Cerebellar cortex (tissue), 1 donor: ENCODE results near the gene CCNE1.

Experiments used
- DNase-seq: peaks from one replicate; pipeline ENCODE4 v3.0.0-alpha.2; 2015; ENCODE audit warnings: low spot score

CCNE1 gene

DNA sequence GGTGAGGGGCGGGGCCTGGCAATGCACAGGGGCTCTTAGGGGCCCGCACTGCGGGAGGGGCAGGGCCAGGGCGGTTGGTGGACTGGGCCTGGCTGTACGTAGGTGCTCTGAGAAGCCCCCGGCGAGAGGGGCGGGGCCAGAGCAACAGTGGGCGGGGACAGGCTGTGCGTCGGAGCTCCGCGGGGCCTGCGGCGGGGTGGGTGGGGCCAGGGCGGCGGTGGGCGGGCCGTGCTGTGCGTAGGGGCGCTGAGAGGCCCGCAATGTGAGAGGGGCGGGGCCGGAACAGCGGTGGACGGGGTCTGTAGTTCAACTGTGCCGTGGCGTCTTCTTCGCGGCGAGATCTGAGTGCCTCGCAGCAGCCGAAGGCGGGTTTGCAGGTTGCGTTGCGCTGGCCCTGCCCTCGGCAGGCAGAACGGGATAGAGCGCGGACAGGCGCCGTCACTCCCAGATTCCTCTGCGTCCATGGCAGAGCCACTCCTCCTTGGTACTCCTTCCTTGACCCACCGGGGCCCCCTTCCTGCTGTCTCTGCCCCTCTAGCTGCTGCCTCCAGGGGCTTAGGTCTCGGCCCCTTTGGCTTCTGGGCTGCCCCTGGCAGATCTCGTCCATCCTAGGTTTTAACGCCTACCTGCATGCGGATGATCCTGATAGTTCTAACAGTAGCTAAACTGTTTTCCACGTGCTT lies 33.2 kb downstream of the CCNE1 start:
- DNase-seq: peak; percentile 90

DNA sequence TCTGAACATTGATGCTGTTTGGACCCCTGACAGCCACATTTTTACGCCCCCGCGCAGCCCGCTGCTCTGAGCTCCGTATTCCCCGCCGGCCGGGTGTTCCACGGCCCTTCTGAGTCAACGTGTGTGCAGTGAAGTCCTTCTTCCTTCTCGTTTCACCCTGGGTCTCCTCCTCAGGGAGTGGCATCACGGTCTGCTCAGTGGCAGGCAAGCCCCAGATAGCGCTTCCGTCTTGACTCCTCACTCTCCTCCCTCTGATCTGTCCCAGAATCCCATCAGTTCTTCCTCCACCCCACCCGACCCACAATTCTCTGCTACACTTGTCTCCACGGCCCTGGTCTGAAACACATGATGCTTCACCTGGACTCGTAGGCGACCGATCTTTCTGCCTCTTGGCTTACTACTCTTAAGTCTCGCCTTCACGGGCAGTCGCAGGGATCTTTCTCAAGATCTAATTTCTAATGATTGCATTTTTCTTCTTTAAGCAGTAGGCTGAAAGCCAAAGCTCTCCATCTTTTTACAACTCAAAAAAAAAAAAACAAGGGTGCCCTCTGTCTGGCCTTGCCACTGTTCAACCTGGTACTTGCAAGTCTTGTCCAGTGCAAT lies 33.9 kb downstream of the CCNE1 start:
- peak; percentile 80 for DNase-seq

DNA sequence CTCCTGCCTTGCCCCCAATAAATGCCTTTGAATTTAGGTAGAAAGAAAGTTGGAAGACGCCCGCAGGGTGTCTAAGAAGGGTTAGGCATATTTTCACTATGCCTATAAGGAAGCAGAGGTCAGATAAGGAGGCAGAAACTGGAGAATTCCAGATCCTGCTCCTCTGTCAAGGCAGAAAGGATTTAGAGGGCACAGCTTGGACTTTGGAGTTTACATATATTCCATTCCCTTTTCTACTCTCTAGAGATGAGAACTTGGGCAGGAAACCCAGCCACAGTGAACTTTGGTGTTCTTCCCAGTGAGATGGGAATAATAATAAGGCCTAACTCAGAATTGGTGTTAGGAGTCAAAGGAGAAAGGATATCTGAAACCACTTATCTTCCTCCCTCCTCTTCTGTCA lies 37.4 kb downstream of the CCNE1 start:
- no peak for DNase-seq

DNA sequence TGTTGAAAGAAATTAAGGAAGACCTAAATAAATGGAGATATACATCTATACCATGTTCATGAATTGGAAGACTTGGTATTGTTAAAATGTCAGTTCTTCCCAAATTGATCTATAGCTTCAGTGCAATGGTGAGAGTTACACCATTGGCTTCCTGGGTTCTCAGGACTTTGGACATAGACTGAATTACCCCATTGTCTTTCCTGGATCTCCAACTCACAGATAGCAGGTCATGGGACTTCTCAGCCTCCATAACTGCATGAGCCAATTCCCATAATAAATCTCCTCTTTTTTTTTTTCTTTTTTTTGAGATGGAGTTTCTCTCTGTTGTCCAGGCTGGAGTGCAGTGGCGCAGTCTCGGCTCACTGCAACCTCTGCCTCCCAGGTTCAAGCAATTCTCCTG lies 38.7 kb downstream of the CCNE1 start:
- no peak for DNase-seq

DNA sequence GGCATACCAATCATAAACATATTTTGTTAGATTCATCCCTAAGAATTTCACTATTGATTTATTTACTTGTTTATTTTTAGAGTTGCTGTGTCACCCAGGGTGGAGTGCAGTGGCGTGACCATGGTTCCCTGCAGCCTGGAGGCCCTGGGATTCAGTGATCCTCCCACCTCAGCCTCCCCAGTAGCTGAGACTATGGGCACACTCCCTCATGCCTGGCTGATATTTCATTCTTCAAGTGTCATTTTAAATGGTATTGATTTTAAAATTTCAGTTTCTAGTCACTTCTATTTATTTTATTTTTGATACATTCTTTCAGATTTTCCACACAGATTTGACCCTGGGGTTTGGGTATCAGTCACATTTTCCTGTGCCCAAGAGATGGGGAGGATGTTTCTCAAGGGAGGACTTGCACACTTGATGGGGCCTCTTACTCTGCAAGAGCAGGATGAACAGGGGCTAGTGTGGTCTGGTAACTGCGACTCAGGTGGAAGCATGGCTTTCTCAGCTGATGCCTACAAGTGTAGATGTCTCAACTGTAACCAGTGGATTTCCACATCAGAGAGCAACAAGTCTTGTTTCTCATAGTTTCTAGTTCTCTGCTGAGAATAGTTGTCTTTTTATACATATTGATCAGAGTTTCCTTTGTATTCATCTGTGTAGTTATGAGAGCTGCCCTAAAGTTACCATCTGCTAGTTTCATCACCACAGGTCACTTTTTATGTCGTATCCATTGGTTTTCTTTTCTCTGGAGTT lies 40.2 kb downstream of the CCNE1 start:
- DNase-seq: no peak

DNA sequence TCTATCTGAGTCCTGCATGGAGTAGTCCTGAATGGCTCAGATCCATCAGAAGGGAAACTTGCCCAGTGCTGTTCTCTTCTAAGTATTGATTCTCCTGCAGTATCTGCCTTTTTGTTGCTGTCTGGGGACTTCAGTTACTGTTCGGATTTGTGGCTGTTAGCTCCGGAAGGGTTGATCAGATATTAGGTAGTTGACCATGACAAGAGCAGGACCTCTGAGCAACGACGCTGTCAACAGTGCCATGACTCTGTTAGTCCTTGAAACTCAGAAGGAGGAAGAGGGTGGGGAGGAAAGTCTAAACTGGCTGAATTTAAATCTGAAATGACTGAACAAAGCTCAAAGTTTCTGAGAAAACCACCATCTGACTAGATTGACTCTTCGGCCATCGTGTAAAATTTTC lies 42.2 kb downstream of the CCNE1 start:
- DNase-seq: no peak

DNA sequence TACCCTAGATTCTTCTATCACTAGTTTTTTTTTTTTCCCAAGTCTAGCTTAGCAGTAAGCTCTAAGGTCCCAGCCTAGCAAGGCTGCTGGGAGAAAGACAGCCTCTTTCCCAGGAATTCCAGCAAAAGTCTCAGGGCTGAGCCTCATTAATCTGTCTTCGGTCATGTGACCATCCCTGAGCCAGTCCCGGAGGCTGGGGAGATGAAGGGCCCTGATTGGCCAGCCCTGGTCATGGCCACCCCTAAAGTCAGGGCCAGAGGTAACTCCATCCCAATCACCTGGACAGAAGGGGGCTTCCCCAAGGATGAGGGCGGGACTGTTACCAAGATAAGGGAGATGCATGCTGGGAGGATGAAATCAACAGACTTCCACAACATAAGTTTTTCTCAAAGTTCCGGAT lies 43.3 kb downstream of the CCNE1 start:
- DNase-seq: peak; percentile 27

DNA sequence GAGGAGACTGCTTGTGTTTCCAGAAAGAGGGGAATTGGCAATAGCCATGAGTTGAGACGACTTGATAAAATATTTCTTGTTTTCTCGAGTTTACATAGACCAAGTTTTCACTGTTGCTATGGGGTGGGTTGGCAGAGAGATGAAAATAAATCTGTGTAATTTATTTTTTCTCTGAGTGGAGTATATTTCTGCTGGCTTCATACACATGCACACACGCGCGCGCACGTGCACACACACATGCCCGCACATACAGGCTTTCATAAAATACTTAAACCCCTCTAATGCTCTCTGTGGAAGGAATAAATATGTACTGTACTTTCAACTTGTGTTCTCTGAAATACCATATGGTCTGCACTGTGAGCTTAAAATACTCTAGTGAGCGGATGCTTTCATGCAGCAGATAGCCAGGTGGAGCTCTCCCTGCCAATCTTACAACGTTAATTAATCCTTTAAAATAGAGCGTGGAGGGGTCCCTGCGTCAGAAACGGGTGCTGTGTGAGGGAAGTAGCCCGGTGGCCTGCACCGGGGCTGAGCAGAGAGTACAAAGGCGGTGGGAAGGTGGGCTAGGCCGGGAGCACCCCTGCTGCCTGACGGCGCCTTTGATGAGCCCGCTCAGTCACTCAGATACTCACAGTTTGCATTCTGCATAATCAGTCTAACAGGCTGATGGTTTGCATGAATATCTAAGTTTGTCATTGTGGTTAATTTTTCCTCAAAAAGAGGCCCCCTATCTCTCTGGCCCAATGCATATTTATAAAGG lies 44.1 kb downstream of the CCNE1 start:
- peak; percentile 76 for DNase-seq

DNA sequence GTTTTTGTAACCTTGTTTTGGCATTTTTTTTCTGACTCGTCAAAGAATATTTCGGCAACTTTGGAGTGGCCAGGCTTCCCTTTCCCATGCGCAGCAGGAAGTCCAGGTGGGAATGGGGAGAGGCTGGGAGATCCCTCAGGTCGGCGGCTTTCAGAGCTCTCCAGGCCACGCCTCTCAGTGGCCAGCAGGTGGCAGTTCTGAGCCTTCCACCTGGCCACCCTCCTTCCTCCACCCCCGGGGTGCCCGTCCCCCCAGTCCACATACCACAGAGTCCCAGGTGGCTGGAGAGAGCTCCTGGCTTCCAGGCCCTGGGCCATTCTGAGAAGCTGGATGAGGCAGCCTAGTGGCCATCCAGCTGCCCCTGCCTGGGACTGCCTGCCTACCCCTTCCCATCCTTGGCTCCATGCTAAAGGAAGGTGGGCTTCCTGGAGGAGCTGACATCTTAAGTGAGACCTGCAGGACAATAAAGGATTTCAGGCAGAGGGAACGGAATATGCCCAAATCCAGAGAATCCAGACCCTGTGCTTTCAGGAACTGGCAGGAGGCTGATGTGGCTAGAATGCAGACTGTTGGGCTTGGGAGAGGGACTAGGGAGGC lies 46.3 kb downstream of the CCNE1 start:
- DNase-seq: no peak

DNA sequence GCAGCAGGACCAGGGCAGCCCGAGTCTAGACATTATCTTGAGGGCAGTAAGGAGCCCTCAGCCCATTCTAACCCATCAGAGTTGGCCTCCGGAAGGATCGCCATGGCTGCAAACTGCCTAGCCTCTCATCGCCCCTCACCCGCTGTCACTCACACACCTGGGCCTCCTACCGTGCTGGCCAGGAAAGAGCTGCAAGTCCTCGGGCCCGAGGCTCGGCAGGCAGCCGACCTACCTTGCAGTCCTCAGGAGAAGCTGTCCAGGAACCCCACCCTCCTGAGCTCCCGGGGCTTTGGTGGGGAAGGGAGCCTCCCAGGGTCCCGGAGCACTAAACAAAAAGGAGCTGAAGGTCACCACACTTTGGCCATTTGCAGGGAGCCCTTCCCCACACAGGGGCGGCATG lies 46.8 kb downstream of the CCNE1 start:
- DNase-seq: no peak

DNA sequence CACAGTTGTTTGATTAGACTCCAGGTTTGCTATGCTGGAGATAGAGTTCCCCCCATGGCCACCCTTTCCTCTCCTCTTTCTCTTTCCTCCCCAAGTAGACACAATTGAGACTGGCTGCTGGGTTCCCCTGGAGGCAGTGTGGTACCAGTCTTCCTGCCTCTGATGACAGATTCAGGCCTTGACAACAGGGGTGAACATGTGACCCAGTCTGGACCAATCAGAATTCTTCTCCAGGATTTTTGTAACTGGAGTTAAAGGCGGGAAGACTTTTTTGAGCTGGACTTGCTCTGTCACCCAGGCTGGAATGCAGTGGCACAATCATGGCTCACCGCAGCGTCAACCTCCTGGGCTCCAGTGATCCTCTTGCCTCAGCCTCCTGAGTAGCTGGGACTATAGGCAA lies 48.7 kb downstream of the CCNE1 start:
- DNase-seq: no peak

DNA sequence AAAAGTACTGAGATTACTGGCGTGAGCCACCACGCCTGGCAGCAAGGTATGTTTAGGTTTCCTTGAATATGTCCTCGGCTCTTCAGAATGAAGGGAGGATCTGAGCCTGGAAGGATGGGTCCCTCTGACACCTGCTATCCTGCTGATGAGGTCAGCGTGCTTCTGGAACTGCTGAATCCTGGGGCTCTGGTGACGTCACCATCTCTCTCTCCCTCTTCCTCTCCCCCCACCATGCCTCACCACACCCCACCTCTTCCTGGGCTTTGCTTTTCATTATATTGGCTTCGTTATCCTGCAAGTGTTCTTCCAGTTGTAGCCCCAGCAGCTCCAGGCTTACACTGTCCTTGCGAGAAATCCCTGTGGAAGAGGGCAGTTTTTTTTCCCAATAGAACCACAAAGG lies 49.8 kb downstream of the CCNE1 start:
- DNase-seq: no peak

DNA sequence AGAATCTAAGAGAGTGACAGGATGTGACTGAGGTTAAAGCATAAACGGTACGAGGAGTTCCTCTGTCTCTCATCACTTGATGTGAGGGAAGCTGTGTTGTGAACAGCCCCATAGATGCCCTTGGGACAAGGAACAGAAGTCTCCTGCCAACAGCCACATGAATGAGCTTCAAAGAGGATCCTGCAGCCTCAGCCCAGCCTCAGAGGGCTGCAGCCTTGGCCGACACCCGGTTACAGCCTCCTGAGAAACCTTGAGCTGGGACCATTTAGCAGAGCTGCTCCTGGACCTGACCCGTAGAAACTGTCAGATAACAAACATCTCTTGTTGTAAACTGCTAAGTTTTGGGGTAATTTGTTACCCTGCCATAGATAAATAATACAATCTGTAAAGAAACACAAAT lies 54.2 kb downstream of the CCNE1 start:
- DNase-seq: no peak

DNA sequence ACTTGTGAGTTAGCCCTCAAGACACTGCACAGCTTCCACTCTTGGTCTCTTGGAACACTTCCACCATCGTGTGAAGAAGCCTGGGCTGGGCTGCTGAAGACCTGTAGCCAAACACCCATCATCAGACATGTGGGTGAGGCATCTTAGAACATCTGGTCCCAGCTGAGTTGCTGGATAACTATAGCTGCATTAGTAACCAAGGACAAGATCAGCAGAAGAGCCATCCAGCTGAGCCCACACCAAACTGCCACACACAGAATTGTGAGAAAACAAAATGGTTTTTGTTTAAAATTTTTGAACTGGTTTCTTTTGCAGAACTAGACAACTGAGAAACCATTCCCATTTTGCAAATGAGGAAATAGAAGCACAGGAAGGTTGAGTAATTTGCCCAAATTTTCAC lies 56.2 kb downstream of the CCNE1 start:
- no peak for DNase-seq

DNA sequence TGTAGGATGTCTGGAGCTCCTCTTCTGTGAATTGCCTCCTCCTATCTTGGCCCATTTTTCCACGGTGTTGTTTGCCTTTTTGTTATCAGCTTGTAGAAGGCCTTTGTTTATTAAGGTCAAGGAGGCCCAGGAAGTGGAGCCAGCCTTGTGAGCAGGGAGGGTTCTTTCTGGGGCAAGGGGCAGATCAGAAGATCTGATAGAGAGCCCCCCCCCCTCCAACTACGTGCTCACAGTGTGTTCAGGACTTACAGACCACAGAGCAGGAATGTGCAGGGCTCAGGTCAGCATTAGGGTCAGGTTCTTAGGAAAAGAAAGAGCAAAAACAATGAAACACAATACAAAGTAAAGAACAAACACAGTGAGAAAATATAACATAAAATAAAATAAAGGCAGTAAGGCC lies 59.4 kb downstream of the CCNE1 start:
- DNase-seq: no peak

DNA sequence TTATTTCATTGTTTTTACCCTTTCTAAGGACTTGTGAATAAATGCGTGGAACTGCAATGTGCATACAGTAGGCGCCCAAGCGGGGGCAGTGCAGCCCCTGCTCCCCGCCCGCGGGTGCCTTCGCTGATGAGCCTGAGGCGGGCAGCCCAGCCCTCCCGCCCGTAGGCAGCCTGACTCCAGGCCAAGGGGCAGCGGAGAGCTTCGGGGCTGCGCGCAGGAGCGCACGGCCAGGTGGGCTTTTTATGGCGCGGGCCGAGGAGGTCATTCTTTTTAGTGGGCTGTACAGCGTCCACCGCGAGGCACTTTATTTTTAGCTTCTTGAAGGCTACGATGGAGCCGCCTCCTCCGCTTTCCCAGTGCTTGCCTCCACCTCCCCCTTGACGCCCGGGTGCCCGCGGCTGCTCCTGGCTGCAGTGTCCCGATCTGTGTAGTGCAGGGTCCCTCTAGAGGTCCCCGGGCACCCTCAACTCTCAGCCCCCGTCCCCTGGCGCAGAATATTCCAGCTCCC lies 60.5 kb downstream of the CCNE1 start:
- DNase-seq: peak; percentile 34

DNA sequence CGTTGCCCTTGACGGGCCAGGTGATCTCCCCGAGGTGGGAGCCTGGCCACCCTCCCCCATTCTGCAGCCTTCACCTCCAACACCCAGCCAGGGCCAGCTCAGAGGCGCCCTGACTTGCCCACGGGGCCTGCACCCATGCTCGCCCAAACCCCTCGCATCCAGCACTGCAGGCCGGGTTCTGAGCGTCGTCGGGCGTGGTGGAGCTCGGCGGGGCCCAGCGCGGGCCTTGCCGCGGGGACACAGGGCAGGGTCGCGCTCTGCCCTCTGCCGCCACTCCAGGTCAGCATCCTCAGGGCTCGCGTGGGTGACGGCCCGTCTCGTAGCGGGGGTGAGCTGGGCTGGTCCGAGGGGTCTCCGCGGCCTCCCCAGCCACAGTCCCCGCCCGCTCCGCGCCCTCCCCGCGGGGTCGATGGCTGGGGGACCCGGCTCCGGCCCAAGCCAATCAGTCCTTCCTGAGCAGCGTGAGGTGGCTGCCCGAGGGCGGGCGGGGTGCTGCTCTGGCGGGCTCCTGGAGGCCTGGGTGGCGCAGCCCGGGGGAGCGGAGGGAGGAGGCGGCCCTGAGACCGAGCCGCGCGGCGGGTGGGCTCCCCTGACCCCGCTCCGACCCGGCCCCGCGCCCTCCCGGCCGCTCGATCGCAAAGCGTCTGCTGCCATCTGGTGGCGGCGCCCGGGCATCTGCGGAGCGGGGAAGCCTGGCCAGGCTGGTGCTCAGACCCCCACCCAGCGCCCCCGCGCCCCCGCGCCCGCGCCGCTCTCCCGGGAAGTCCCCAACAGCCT lies 61.4 kb downstream of the CCNE1 start:
- DNase-seq: peak; percentile 41
